GM12801 (cell line): ENCODE measurements around the gene ATP6V0D1.

Experiments
- TF ChIP-seq, protein P1 (sequence below): IDR thresholded peaks from one replicate; pipeline ENCODE4 v1.5.1; 2011; ENCODE audit warnings: control low read depth; ENCODE audit not compliant: insufficient read length; ENCODE audit errors: extremely low read depth

The ATP6V0D1 gene

DNA sequence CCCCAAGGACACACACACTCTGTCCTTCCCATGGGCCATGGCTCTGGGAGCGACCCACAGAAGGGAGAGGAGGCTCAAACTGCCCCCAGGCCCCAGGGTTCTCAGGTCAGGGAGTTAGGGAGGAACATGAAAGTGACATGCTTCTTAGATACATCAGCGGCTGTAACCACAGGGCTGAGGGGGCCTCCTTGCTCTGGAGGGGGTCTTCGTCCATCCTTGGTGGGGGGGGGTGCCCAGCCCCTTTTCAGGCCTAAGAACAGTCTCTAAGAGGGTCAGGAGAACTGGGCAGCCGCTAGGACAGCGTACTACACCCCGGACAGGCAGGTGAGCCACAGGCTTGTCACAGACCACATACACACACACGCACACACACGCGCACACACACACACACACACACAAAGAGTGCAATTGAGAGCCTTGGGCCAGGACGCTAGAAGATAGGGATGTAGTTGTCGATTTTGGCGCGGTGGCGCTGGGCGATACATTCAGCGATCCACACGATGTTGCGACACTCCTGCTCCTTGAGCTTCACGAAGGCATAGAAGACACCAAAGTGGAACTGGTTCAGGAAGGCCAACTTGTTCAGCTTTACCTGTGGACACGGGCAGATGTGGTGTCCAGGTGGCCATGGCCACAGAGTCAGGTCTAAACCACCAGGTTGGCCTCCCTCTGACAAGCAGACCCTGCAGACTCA, 42.7 kb downstream of the ATP6V0D1 start:
- TF ChIP-seq, protein P1, sequence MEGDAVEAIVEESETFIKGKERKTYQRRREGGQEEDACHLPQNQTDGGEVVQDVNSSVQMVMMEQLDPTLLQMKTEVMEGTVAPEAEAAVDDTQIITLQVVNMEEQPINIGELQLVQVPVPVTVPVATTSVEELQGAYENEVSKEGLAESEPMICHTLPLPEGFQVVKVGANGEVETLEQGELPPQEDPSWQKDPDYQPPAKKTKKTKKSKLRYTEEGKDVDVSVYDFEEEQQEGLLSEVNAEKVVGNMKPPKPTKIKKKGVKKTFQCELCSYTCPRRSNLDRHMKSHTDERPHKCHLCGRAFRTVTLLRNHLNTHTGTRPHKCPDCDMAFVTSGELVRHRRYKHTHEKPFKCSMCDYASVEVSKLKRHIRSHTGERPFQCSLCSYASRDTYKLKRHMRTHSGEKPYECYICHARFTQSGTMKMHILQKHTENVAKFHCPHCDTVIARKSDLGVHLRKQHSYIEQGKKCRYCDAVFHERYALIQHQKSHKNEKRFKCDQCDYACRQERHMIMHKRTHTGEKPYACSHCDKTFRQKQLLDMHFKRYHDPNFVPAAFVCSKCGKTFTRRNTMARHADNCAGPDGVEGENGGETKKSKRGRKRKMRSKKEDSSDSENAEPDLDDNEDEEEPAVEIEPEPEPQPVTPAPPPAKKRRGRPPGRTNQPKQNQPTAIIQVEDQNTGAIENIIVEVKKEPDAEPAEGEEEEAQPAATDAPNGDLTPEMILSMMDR: no peak

DNA sequence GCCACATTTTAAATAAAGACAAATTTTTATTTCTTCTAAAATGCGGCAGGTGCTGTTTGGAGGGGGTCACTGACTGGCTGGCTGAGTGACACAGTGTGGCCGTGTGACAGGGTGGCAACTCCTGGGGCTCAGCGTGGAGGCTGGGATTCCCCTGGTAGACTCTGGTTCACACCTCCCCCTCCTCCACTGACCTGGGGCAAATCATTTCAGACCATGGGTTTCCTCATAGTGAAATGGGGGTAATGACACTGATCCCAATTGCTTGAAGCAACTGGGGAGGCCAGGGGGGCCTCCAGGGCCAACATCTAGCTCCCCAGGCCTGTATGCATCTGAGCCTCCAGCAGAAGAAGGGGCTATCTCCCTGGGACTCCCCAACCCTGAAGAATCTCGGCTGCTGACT, 43.4 kb downstream of the ATP6V0D1 start:
- TF ChIP-seq, protein P1: no peak

DNA sequence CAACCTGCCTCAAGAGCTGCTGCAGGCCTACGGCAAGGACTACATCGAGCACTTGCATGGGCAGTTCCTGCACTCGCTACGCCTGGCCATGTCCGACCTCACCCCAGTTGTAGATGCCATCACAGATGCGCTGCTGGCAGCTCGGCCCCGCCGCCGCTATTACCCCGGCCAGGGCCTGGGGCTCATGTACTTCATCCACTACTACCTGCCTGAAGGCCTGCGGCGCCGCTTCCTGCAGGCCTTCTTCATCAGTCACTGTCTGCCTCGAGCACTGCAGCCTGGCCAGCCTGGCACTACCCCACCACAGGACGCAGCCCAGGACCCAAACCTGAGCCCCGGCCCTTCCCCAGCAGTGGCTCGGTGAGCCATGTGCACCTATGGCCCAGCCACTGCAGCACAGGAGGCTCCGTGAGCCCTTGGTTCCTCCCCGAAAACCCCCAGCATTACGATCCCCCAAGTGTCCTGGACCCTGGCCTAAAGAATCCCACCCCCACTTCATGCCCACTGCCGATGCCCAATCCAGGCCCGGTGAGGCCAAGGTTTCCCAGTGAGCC, 44.2 kb downstream of the ATP6V0D1 start:
- TF ChIP-seq, protein P1: no peak

DNA sequence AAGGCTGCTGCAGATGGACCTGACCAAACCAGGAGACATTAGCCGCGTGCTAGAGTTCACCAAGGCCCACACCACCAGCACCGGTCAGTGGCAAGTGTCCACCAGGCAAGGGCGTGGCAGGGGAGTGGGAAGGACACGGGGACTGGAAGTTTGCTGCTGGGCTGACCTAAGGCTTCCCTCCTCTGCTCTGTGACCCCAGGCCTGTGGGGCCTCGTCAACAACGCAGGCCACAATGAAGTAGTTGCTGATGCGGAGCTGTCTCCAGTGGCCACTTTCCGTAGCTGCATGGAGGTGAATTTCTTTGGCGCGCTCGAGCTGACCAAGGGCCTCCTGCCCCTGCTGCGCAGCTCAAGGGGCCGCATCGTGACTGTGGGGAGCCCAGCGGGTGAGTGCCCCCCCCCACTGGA, 45.2 kb downstream of the ATP6V0D1 start:
- TF ChIP-seq, protein P1: no peak

DNA sequence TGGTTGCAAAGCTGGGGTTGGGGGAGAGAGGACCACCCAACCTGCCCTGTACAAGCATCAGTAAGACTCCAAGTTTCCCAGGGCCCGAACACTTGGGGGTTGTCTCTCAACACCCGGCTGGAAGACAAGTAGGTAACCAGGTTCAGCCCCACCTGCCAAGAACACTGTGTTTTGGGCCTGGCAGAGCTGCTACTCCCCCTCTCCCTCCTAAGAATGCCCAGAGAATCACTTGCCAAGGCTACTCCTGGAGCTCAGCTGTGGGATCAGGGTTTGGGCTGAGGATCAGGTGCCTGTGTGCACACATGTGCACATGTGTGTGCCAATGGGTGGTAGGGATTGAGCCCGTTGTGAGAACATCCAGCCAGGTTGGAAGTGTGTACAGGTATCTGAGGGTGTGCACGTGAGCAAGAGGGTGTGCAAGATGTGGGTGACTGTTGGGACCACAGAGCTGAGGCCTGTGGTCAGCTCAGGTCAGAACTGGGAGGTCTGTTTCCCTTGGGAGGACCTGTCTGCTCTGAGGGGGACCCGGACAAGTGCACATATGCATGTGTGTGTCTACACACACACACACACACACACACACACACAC, 47.7 kb downstream of the ATP6V0D1 start:
- TF ChIP-seq, protein P1: no peak

DNA sequence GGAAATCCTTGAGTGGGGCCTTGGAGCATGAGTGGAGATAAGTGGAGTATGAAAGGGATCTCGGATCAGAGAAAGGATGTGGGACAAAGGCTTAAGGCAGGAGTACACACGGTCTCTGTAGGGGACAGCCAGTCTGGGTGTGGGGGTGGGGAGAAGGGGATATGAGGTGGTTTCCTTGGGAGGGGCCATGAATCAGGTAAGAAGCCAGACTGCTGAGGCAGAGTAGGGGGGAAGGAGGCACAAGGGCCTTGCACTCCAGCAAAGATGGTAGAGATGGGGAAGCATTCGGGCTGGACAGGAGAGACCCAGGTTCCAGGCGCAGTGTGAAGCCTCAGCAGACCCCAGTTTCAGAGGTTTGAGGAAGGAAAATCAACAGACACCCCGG, 48.5 kb downstream of the ATP6V0D1 start:
- TF ChIP-seq, protein P1: no peak

DNA sequence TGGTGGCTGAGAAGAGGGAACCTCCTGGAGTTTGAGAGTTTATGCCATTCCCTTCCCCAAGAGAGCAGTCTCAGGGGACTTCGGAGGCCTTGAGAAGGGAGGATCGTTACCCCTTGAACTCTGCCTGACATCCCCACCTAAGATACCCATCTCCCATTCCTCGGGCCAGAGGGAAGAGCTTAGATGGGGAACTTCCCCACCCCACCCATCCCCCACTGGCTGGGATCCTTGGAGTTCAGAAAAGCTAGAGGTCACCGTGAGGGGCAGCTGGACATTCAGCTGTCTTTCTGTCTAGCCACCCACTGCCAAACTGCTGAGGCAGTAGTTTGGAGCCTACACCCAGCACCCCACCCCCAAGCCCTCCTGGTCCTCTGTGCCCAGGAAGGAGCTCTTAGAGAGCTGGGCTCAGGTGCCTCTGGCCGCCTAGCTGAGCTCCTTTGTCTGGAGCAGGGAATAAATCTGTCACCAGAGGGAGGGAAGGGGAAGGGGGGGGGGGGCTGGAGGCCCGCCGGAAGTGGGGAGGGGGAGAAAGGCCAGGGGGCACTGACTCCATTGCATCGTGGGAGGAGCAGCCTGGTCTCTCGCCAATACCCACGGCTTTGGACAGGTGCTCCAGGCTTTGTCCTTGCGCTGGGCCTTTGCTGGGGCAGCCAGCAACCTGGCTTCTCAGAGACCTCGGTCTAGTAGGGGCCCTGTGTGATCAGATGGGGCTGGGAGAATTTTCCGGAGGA, 49.0 kb downstream of the ATP6V0D1 start:
- TF ChIP-seq, protein P1: no peak
